Astrocyte (in vitro differentiated cells and primary cell): ENCODE data around the gene CNST. TPM values are rescaled to one million over a fixed set of nuclear protein-coding genes. Genes with fewer than 3 reads are reported as not detected.

Experiments used
- DNase-seq: peaks from one replicate; pipeline ENCODE4 v3.0.0-alpha.2; 2010; ENCODE audit warnings: low read depth
- FAIRE-seq: peaks from 2 replicates; lab custom pipeline; 2011; peaks lifted over from hg19 to GRCh38; lab: Jason Lieb, UNC
- H2AFZ ChIP-seq: 2 replicates; pipeline ENCODE4 v1.6.0; 2012; ENCODE audit warnings: low read depth, low read length, inconsistent platforms
- H3K27ac ChIP-seq: 2 replicates; pipeline ENCODE4 v1.5.1; 2011; ENCODE audit warnings: low read depth, low read length, inconsistent platforms
- H3K27me3 ChIP-seq: 2 replicates; pipeline ENCODE4 v1.6.0; 2011; ENCODE audit warnings: low read length, inconsistent platforms; ENCODE audit not compliant: insufficient read depth
- H3K36me3 ChIP-seq: 2 replicates; pipeline ENCODE4 v1.5.1; 2011; ENCODE audit warnings: low read length, inconsistent platforms; ENCODE audit not compliant: insufficient read depth
- H3K4me1 ChIP-seq: 2 replicates; pipeline ENCODE4 v1.5.1; 2011; ENCODE audit warnings: low read length, inconsistent platforms; ENCODE audit not compliant: insufficient read depth
- H3K4me2 ChIP-seq: 2 replicates; pipeline ENCODE4 v1.6.0; 2012; ENCODE audit warnings: low read length, inconsistent platforms
- H3K4me3 ChIP-seq: 2 replicates; pipeline ENCODE4 v1.5.1; 2011; ENCODE audit warnings: low read depth, mild to moderate bottlenecking, low read length, inconsistent platforms; ENCODE audit not compliant: insufficient read depth
- H3K79me2 ChIP-seq: 2 replicates; pipeline ENCODE4 v1.6.0; 2012; ENCODE audit warnings: mild to moderate bottlenecking, low read length, inconsistent platforms; ENCODE audit not compliant: insufficient read depth
- H3K9ac ChIP-seq: 2 replicates; pipeline ENCODE4 v1.6.0; 2012; ENCODE audit warnings: mild to moderate bottlenecking, low read length, inconsistent platforms
- H3K9me3 ChIP-seq: 2 replicates; pipeline ENCODE4 v1.5.1; 2012; ENCODE audit warnings: low read depth, mild to moderate bottlenecking, low read length, inconsistent platforms; ENCODE audit not compliant: insufficient read depth
- H4K20me1 ChIP-seq: 2 replicates; pipeline ENCODE4 v1.6.0; 2012; ENCODE audit warnings: low read length, inconsistent platforms; ENCODE audit not compliant: insufficient read depth
- H3K27ac Mint-ChIP-seq: one replicate; pipeline ENCODE4 v1.8.0; 2021; ENCODE audit warnings: mild to moderate bottlenecking, mixed read lengths; ENCODE audit not compliant: unreplicated experiment
- H3K27me3 Mint-ChIP-seq: one replicate; pipeline ENCODE4 v1.8.0; 2021; ENCODE audit warnings: low read depth, mixed read lengths; ENCODE audit not compliant: unreplicated experiment
- H3K36me3 Mint-ChIP-seq: one replicate; pipeline ENCODE4 v1.8.0; 2021; ENCODE audit warnings: low read depth, mixed read lengths; ENCODE audit not compliant: unreplicated experiment
- H3K4me1 Mint-ChIP-seq: one replicate; pipeline ENCODE4 v1.8.0; 2021; ENCODE audit warnings: low read depth, mixed read lengths; ENCODE audit not compliant: unreplicated experiment
- H3K4me3 Mint-ChIP-seq: one replicate; pipeline ENCODE4 v1.8.0; 2021; ENCODE audit warnings: mild to moderate bottlenecking, moderate library complexity, mixed read lengths; ENCODE audit not compliant: unreplicated experiment
- H3K9me3 Mint-ChIP-seq: one replicate; pipeline ENCODE4 v1.8.0; 2021; ENCODE audit warnings: mild to moderate bottlenecking, mixed read lengths; ENCODE audit not compliant: unreplicated experiment
- CTCF ChIP-seq: IDR thresholded peaks from 2 replicates; pipeline ENCODE4 v1.5.1; 2011; ENCODE audit warnings: low read depth, mild to moderate bottlenecking, inconsistent platforms, low read length, moderate library complexity; ENCODE audit not compliant: insufficient read depth
- EZH2 ChIP-seq: IDR thresholded peaks from 2 replicates; pipeline ENCODE4 v1.6.1; 2012; ENCODE audit warnings: mild to moderate bottlenecking, low read length, inconsistent platforms; ENCODE audit not compliant: insufficient read depth
- total RNA-seq: library from RNA; stranded (reverse); gene quantifications from 2 replicates; pipeline ENCODE4 v1.2.1, GENCODE V29; 2021

Gene CNST
- total RNA-seq, 1 donor from 2014 or later: 19.8 TPM

- H3K4me2 ChIP-seq: no peak overlapping the region
- Mint-ChIP-seq H3K9me3 (no peaks in the 10 kb centered on the region), H3K4me1 (peaks cover 18% of the 10 kb centered on the region), H3K27ac (peak overlapping the region; percentile 75), H3K36me3 (peaks cover 2% of the 10 kb centered on the region), H3K4me3 (no peak overlapping the region), H3K27me3 (no peaks in the 10 kb centered on the region)
- no peak overlapping the region for H2AFZ ChIP-seq
- H3K27me3 ChIP-seq: no peaks in the 10 kb centered on the region
- H3K4me1 ChIP-seq: peaks cover 15% of the 10 kb centered on the region
- no peaks in the 10 kb centered on the region for H3K9me3 ChIP-seq
- no peak overlapping the region for H3K4me3 ChIP-seq
- no peak for TF ChIP-seq EZH2
- no peak for TF ChIP-seq CTCF
- no peaks in the 10 kb centered on the region for H3K36me3 ChIP-seq
- no peak overlapping the region for H3K27ac ChIP-seq
- FAIRE-seq: no peak
- H3K79me2 ChIP-seq: peaks cover 16% of the 10 kb centered on the region
- H4K20me1 ChIP-seq: peaks cover 9% of the 10 kb centered on the region
- H3K9ac ChIP-seq: no peak overlapping the region
- DNase-seq: no peak
These were observed 47.0 kb downstream of the CNST start for GRCh38 chr1:246613096-246613758.

DNA sequence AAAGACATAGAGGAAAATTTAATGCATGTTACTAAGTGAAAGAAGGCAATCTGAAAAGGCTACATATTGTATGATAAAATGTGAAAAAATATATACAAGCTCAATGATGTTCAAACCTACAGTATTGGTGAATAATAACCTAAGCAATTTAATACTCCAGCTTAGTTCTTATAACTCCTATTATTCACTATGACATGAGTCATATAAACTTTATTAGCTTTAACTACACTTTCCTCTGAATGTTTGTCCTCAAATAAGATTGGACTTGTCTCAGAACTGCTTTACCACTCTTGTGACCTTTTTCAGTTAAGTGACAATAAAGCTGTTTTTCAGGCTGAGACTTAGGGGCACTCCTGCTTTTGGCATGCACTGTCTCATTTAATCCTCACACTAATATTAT is 50.9 kb downstream of the CNST start:
- TF ChIP-seq CTCF (no peak), EZH2 (no peak)
- no peaks in the 10 kb centered on the region for H3K36me3 ChIP-seq
- peaks cover 9% of the 10 kb centered on the region for H4K20me1 ChIP-seq
- H3K4me1 ChIP-seq: peaks cover 3% of the 10 kb centered on the region
- Mint-ChIP-seq H3K27ac (no peak overlapping the region), H3K27me3 (no peaks in the 10 kb centered on the region), H3K4me3 (no peak overlapping the region), H3K4me1 (peaks cover under 1% of the 10 kb centered on the region), H3K36me3 (peaks cover 4% of the 10 kb centered on the region), H3K9me3 (no peaks in the 10 kb centered on the region)
- no peaks in the 10 kb centered on the region for H3K9me3 ChIP-seq
- no peak overlapping the region for H3K4me3 ChIP-seq
- DNase-seq (no peak), FAIRE-seq (no peak)
- no peak overlapping the region for H2AFZ ChIP-seq
- no peak overlapping the region for H3K9ac ChIP-seq
- H3K27ac ChIP-seq: no peak overlapping the region
- peaks cover 3% of the 10 kb centered on the region for H3K79me2 ChIP-seq
- no peaks in the 10 kb centered on the region for H3K27me3 ChIP-seq
- no peak overlapping the region for H3K4me2 ChIP-seq

DNA sequence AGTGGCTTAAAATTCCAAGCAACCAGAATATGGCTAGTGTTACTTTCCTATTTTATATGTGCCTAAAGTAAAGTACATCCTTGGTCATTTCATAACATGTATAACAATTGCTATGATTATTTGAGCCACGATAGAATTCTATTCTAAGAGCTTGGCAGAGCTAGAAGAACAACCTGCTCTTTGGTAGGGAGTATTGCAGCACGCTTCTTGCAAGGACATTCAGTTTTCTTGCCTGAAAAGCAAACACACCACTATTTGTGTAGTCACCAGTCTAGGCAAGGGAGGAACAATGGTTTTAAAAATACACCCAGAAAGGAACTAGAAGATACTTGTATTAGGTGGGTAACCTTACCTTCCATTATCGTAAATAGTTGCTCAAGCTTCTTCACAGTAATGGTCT is 51.5 kb downstream of the CNST start:
- Histone ChIP-seq H3K36me3 (no peaks in the 10 kb centered on the region), H4K20me1 (peaks cover 9% of the 10 kb centered on the region), H3K4me3 (no peak overlapping the region), H3K79me2 (peaks cover 3% of the 10 kb centered on the region), H3K27me3 (no peaks in the 10 kb centered on the region), H3K4me1 (peaks cover 7% of the 10 kb centered on the region), H3K4me2 (no peak overlapping the region), H3K9me3 (no peaks in the 10 kb centered on the region), H2AFZ (no peak overlapping the region), H3K9ac (no peak overlapping the region), H3K27ac (no peak overlapping the region)
- FAIRE-seq (no peak), DNase-seq (no peak)
- Mint-ChIP-seq H3K27ac (no peak overlapping the region), H3K36me3 (peaks cover 4% of the 10 kb centered on the region), H3K4me3 (no peak overlapping the region), H3K27me3 (no peaks in the 10 kb centered on the region), H3K9me3 (no peaks in the 10 kb centered on the region), H3K4me1 (peaks cover 5% of the 10 kb centered on the region)
- no peak for TF ChIP-seq CTCF
- no peak for TF ChIP-seq EZH2
